OCI-LY7 (cell line): ENCODE data around the gene ABHD16B. TPM values are rescaled to one million over a fixed set of nuclear protein-coding genes. Genes with fewer than 3 reads are reported as not detected.

Source experiments
- BruUV-seq: library from RNA; stranded (reverse); fragments of 400-500 nt; replicated peaks from 2 replicates; lab custom pipeline; 2021; lab: Mats Ljungman, UMichigan
- CTCF ChIA-PET: fragments of 300-600 bp; sonication (Branson Sonifier 250); formaldehyde crosslinking; loops from one replicate; lab custom pipeline; 2022; ENCODE audit warnings: antibody characterized with exemption; ENCODE audit not compliant: unreplicated experiment; lab: Charles Lee
- POLR2A ChIA-PET: fragments of 300-600 bp; sonication (Branson Sonifier 250); formaldehyde crosslinking; loops from one replicate; lab custom pipeline; 2022; ENCODE audit warnings: antibody characterized with exemption; lab: Charles Lee
- DNase-seq: peaks from one replicate; pipeline ENCODE4 v3.0.0-alpha.2; 2015; ENCODE audit warnings: low spot score
- H2AFZ ChIP-seq: fragments of 200-600 bp; sonication (generic), shearing (Covaris generic); 2 replicates; pipeline ENCODE4 v1.6.1; 2014; ENCODE audit warnings: mild to moderate bottlenecking, antibody characterized with exemption, low read length, moderate library complexity
- H3K27ac ChIP-seq: fragments of 200-600 bp; sonication (generic); 2 replicates; pipeline ENCODE4 v1.5.1; 2014; ENCODE audit warnings: mixed run types, low read depth, mild to moderate bottlenecking, moderate library complexity, low read length, inconsistent platforms; ENCODE audit not compliant: poor library complexity, severe bottlenecking
- H3K36me3 ChIP-seq: fragments of 200-600 bp; sonication (generic); 2 replicates; pipeline ENCODE4 v1.6.1; 2014; ENCODE audit warnings: mild to moderate bottlenecking, antibody characterized with exemption, low read length, moderate library complexity, mixed read lengths; ENCODE audit not compliant: insufficient read depth
- H3K4me1 ChIP-seq: fragments of 200-600 bp; sonication (generic); 2 replicates; pipeline ENCODE4 v1.5.1; 2014; ENCODE audit warnings: mild to moderate bottlenecking, low read length; ENCODE audit not compliant: insufficient read depth, poor library complexity, severe bottlenecking
- H3K4me2 ChIP-seq: fragments of 200-600 bp; sonication (generic); 2 replicates; pipeline ENCODE4 v1.6.1; 2014; ENCODE audit warnings: mild to moderate bottlenecking, low read length
- H3K4me3 ChIP-seq: fragments of 200-600 bp; sonication (generic); 2 replicates; pipeline ENCODE4 v1.5.1; 2014; ENCODE audit warnings: mild to moderate bottlenecking, low read depth, low read length; ENCODE audit not compliant: poor library complexity, severe bottlenecking
- H3K79me2 ChIP-seq: fragments of 200-600 bp; sonication (generic); 2 replicates; pipeline ENCODE4 v1.6.1; 2016; ENCODE audit warnings: low read depth, mild to moderate bottlenecking, low read length, moderate library complexity, mixed read lengths; ENCODE audit not compliant: insufficient read depth
- H3K9me2 ChIP-seq: fragments of 200-600 bp; sonication (generic); 2 replicates; pipeline ENCODE4 v1.6.1; 2016; ENCODE audit warnings: mild to moderate bottlenecking, low read length, mixed read lengths; ENCODE audit not compliant: insufficient read depth
- H3K9me3 ChIP-seq: fragments of 200-600 bp; sonication (generic); 2 replicates; pipeline ENCODE4 v1.6.1; 2014; ENCODE audit warnings: mild to moderate bottlenecking, mixed run types, low read length, mixed read lengths
- H4K20me1 ChIP-seq: fragments of 200-600 bp; sonication (generic); 2 replicates; pipeline ENCODE4 v1.6.1; 2014; ENCODE audit warnings: mild to moderate bottlenecking, antibody characterized with exemption, low read length, moderate library complexity, mixed read lengths; ENCODE audit not compliant: insufficient read depth
- CTCF ChIP-seq: fragments of 200-600 bp; sonication (generic); conservative IDR thresholded peaks from 2 replicates; pipeline ENCODE4 v1.5.1; 2014; ENCODE audit warnings: mild to moderate bottlenecking, antibody characterized with exemption, low read length, moderate library complexity, mixed read lengths
- EZH2phosphoT487 ChIP-seq: fragments of 200-600 bp; sonication (generic); IDR thresholded peaks from 2 replicates; pipeline ENCODE4 v1.6.1; 2018; ENCODE audit warnings: low read depth, borderline replicate concordance, mild to moderate bottlenecking, mixed run types, antibody characterized with exemption, low read length, moderate library complexity, mixed read lengths
- intact Hi-C: fragments of 100-400 bp; cut with micrococcal nuclease; formaldehyde crosslinking; loops from one replicate; pipeline ENCODE4 v1.10.0; 2022; ENCODE audit not compliant: unreplicated experiment
- total RNA-seq, 2 experiments: library from RNA; depleted of rRNA in 1 of 2; stranded (reverse); fragments of >200 nt in 1 of 2; shearing (Covaris generic) in 1 of 2; gene quantifications; 2 replicates each; pipeline ENCODE4 v1.2.3, GENCODE V29; 2014 to 2022

Gene ABHD16B
- total RNA-seq, 2 experiments from 2014 or later, result 0.29 TPM; not detected in 1

GRCh38 chr20:63843778-63844177, 17.5 kb upstream of the ABHD16B start:
- BruUV-seq, result no TSS peak
- TF ChIP-seq CTCF, result no peak
- no peak for TF ChIP-seq EZH2phosphoT487
- H3K36me3 ChIP-seq, result no peaks in the 10 kb centered on the region
- H3K4me2 ChIP-seq, result no peak overlapping the region
- H3K4me3 ChIP-seq, result no peak overlapping the region
- H2AFZ ChIP-seq, result no peak overlapping the region
- intact Hi-C loops, result no loop called here
- CTCF ChIA-PET, result no interaction called here
- no peaks in the 10 kb centered on the region for H3K79me2 ChIP-seq
- H4K20me1 ChIP-seq, result no peaks in the 10 kb centered on the region
- H3K9me3 ChIP-seq, result no peaks in the 10 kb centered on the region
- no peak for DNase-seq
- POLR2A ChIA-PET, result no interaction called here
- H3K27ac ChIP-seq, result no peak overlapping the region
- H3K9me2 ChIP-seq, result no peaks in the 10 kb centered on the region
- H3K4me1 ChIP-seq, result no peaks in the 10 kb centered on the region

GRCh38 chr20:63844511-63844991, 16.7 kb upstream of the ABHD16B start:
- intact Hi-C loops, result no loop called here
- H3K4me1 ChIP-seq, result no peaks in the 10 kb centered on the region
- CTCF ChIA-PET, result no interaction called here

More at GRCh38 chr20:63844511-63844991, 16.7 kb upstream of the ABHD16B start:
- Histone ChIP-seq H3K9me2 (no peaks in the 10 kb centered on the region), H4K20me1 (no peaks in the 10 kb centered on the region), H3K9me3 (no peaks in the 10 kb centered on the region), H2AFZ (no peak overlapping the region), H3K4me2 (no peak overlapping the region), H3K27ac (no peak overlapping the region), H3K36me3 (no peaks in the 10 kb centered on the region), H3K4me3 (no peak overlapping the region), H3K79me2 (no peaks in the 10 kb centered on the region)
- POLR2A ChIA-PET, result no interaction called here
- TF ChIP-seq CTCF (no peak), EZH2phosphoT487 (no peak)
- DNase-seq, result no peak
- BruUV-seq, result no TSS peak
